ENCODE data around the gene SH3TC2.

The SH3TC2 gene

DNA sequence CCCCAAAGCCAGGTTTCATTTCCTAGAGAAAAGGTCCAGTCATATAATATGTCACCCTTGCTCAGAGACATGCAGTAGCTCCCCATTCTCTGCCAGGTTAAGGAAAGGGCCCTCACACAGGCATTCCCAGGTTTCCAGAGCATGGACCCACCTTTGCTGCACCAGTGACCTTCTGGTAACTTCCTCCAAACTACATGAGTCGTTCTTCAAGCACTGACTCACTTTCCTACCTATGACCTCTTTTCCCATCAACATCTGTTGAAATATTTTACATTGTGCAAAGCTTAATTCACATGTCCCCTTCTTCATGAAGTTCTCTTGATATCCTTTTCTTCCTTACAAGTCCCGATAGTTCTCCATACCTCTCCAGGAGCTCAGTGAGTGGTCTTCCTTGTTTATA, 25.9 kb downstream of the SH3TC2 start:
- DNase-seq (ENCODE audit: low read depth, low spot score), result no peak
- no peak overlapping the region for H3K4me3 ChIP-seq (ENCODE audit: low read length)

DNA sequence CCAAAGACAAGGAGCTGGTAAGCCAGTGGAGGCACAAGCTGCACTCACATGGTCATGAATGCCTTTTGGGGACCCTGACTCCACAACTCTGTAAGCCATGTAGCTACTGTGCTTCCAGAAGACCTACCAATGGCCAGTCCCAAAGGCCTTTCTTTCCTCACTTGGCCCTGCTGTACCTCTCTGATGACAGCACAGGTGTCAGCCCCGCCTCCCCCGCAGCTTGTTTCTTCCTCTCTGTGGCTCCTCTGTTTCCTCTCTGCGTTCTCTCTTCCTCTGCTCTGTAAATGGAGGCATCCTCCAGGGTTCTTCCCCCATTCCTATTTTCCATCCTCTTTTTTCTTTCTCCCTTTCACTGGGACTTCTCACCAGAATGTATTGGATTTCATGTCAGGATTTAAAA, 26.7 kb downstream of the SH3TC2 start:
- no peak overlapping the region for H3K4me3 ChIP-seq (ENCODE audit: low read length)
- DNase-seq (ENCODE audit: low read depth, low spot score), result no peak

DNA sequence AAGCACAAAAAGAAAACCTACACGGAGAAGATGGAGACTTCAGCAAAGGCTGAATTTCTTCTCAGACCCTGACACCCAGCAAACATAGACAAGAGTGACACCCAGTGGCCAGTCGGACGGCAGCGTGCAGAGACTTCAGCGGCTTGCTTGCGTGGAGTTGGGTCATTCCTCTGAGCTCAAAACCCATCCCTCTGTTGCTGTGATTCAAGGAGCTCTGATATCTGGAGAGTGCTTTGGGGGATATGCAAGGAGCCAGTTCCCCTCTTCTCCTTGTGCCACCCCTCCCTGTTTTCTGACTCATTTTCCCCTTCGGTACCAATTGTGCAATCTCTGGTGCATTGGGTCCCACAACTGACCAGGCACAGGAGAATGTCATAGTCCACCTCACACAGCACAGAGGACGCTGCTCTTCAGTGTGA, 27.5 kb downstream of the SH3TC2 start:
- DNase-seq (ENCODE audit: low read depth, low spot score), result peak; percentile 50
- H3K4me3 ChIP-seq (ENCODE audit: low read length), result no peak overlapping the region

DNA sequence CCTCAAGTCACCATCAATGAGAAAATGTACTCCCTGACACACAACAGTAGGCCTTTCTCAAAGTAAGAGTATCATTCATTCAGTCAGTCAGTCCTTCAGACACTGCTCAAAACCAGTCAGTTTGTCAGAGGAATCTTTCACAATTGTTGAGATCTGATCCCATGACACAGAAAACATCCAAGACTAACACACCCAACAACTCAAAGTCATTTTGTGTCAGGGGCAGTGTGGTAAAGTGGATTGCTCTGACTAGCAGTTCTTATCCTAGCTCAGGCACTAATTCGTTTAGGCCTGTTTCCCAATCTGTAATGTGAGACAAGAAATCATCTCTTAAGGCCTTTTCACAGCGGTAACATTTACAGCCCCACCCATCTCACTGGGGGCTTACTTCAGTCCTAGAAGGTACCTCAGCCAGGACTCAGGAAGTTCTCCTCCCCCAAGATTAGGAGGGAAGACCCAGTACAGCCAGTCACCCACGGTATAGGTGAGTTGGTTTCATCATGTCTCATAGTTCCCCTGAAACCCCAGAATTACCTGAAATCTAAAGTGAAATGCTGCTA, 31.9 kb downstream of the SH3TC2 start:
- DNase-seq (ENCODE audit: low read depth, low spot score), result no peak
- no peak overlapping the region for H3K4me3 ChIP-seq (ENCODE audit: low read length)

DNA sequence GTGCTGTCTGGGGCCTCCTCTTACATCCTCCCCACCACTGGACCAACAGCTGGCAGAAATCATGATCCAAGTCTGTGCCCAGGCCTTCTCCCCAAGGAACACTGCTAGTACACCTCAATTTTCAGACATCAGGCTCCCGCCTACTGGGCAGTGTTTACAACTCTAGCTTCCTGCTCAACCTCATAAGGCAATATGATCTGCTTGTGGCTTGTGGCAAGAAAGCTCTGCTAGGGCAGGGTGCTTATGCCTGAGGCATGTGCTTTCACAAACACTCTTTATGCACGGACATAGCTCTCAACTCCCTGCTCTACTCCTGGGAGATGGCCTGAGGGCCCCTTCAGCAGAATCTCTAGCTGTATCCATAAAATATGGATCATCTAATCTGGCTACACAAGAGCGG, 32.5 kb downstream of the SH3TC2 start:
- DNase-seq (ENCODE audit: low read depth, low spot score), result no peak
- H3K4me3 ChIP-seq (ENCODE audit: low read length), result no peak overlapping the region

DNA sequence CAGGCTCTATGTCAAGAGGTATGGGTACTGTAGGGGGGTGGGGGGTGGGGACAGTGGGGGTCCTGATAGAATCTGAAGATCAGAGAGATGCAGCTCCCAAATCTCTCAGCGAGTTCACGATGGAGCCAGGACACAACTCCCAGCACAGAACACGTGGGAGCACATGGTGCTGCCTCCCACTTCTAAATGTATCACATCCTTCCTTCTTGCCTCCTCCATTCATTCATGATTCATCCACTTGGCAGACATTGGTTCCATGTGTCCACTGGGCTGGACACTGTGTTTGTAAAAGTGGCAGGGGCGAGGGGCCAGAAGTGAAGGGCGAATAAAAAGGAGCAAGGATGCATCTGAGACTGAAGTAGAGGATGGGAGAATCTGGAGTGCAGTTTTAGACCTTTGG, 33.9 kb downstream of the SH3TC2 start:
- H3K4me3 ChIP-seq (ENCODE audit: low read length), result no peak overlapping the region
- DNase-seq (ENCODE audit: low read depth, low spot score), result no peak

DNA sequence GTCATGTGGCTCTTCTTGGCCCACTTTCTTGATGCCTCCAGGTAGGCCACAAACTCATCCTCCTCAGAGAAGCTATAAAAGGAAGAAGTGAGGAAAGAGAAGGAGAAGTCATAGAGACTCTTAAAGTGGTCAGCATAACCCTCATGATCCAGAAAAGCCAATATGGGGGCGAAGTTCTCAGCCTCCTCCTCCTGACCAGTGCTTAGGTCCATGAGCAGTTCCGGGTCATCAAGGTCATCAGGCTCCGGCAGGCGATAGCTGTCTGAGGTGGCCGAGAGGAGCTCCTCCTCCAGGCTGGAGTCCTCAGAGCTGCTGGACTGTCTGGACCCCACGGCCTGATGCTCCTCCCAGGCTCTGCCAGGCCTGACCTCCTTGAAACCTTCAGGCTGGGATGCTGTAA, 34.7 kb downstream of the SH3TC2 start:
- DNase-seq (ENCODE audit: low read depth, low spot score), result no peak
- no peak overlapping the region for H3K4me3 ChIP-seq (ENCODE audit: low read length)

DNA sequence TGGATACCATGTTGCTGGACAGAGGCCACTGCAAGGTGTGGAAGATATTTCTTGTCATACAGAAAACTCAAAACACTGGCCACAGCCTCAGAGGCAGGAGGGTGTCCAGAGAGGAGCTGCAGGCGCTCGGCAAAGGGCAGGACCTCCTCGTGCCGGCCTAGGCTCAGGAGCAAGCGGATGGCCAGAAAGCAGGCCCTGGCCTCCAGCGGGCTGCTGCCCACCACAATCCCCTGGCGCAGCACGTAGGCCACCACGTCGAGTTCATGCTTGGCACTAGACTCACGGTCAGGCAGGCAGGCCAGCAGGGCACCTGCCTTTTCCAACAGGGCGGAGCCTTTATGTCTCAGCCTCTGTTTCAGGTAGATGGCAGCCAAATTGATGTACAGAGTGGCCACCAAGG, 35.2 kb downstream of the SH3TC2 start:
- DNase-seq (ENCODE audit: low read depth, low spot score), result no peak
- H3K4me3 ChIP-seq (ENCODE audit: low read length), result no peak overlapping the region

DNA sequence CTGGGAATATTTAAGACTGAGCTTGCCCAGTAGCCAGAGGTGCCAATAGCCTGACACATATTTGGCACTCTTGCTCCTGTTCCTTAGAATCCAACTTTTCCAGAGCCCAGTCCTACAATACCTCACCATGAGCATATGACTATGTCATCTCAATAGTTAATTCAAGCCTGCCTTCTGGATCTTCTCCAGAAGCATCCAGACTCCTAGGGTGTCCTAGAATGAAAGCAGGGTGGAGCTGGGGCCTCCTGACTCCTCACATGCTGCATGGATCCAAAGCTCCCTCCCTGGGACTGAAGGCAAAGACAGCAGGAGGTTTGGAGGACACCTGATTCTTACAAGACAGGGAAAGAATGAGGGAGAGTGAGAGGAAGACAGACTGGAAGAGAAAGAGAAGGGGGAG, 37.9 kb downstream of the SH3TC2 start:
- DNase-seq (ENCODE audit: low read depth, low spot score), result no peak
- H3K4me3 ChIP-seq (ENCODE audit: low read length), result no peak overlapping the region

DNA sequence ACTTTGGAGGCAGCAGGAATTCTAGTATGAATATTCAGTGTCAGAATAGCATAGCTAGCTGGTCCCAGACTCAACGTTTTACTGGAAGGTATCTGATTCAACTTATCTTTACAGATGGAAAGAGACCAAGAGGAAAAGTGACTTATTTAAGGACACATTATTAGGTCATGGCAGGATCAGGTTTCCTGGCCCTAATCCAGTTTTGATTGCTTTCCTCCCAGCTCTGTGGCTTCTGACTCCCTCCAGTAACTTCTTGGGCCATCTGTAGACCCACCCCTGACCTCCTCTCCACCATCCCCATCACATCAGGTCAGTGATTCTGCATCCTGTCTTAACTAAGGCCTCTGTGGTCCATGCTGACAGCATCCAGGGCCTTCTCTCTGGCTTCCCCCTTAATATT, 38.4 kb downstream of the SH3TC2 start:
- DNase-seq (ENCODE audit: low read depth, low spot score), result no peak

DNA sequence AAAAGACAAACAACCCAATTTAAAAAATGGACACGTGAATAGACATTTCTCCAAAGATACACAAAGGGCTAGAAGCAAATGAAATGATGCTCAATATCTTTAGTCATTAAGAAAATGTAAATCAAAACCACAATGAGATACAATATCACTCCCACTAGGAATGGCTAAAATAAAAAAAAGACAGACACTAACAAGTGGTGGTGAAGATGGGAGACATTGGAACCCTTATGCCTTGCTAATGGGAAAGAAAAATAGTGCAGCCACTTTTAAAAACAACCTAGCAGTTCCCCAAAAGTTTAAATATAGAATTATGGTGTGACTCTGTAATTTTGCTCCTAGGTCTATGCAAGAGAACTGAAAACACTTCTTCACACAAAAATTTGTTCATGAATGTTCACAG, 40.7 kb downstream of the SH3TC2 start:
- no peak overlapping the region for H3K4me3 ChIP-seq (ENCODE audit: low read length)
- no peak for DNase-seq (ENCODE audit: low read depth, low spot score)

More for the DNA sequence above, 38.4 kb downstream of the SH3TC2 start:
- no peak overlapping the region for H3K4me3 ChIP-seq (ENCODE audit: low read length)

DNA sequence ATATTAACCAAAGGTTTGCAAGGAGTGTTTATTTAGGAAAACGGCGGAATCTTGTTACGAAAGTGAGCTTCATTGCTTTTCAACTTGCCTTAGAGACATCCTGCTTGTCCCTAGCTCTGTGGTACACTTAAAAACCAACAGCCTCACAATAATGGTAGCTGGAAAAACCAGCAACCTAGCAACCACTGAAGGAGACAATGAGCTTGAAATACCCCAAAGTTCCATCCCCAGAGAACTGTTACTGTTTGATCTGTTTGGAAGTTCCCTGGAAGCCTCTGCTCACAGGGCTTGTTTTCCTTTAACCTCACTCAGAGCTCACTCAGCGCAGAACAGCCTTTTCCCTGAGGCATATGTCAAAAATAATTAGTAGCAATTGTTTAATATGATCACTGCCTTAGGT, 43.2 kb downstream of the SH3TC2 start:
- H3K4me3 ChIP-seq (ENCODE audit: low read length), result no peak overlapping the region
- DNase-seq (ENCODE audit: low read depth, low spot score), result no peak

DNA sequence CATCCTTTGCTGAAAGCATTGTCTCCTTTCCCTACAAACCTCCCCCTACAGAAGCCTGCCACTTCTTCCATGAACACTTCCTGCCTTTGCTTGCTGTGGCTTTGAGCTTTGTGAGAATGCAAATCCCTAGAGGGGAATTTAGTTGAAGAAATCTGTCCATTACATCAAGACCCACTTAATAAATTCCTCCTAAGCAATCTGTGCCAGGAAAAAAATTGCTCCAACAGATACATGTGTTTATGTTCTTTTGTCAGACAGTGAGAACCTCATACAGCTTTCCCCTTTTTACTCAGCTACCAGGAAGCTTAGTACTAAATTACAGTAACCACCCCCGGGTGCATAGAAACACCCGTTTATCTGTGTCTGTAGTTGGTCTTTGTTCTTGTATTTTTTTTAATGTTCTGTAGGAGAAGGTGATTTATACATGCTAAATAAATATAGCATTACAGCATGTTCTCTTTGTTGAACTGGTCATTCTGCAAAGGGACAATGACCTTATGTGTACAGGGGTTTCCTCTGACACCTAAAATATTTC, 43.9 kb downstream of the SH3TC2 start:
- H3K4me3 ChIP-seq (ENCODE audit: low read length), result no peak overlapping the region
- no peak for DNase-seq (ENCODE audit: low read depth, low spot score)

DNA sequence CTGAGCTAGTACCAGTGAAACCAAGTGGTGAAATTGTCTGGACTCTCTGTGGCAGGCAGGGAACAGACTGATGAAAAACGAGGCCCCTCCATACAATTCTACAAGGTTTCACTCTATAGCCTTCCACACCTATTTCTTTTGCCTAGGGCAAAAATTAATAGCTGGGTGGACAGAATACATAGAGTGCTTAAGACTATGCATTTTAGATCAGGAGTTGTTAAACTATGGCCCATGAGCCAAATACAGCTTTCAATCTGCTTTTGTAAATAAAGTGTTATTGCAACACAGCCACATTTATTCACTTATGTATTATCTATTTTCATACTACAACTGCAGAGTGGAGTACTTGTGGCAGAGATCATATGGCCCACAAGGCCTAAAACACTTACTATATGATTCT, 45.2 kb downstream of the SH3TC2 start:
- no peak for DNase-seq (ENCODE audit: low read depth, low spot score)

DNA sequence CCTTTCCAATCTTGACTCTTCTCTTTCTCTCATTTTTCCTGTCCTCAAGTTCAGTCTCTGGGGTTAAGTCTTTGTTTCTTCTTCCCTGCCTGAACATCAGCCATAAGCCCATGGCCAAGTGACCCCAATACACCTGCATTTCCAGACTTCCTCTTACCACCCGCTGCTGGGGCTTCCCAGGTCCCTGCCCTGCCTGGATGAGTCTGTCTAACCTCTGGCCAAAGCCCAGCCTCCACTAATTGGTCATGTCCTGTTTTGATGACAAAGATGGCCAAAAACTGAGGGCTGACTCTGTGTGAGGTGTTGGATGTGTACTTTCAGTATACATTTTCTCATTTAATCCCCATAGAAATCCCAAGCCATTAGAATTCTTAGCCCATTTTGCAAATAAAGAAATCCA, 47.3 kb downstream of the SH3TC2 start:
- H3K4me3 ChIP-seq (ENCODE audit: low read length), result no peak overlapping the region
- no peak for DNase-seq (ENCODE audit: low read depth, low spot score)

More for the DNA sequence above, 45.2 kb downstream of the SH3TC2 start:
- H3K4me3 ChIP-seq (ENCODE audit: low read length), result no peak overlapping the region

DNA sequence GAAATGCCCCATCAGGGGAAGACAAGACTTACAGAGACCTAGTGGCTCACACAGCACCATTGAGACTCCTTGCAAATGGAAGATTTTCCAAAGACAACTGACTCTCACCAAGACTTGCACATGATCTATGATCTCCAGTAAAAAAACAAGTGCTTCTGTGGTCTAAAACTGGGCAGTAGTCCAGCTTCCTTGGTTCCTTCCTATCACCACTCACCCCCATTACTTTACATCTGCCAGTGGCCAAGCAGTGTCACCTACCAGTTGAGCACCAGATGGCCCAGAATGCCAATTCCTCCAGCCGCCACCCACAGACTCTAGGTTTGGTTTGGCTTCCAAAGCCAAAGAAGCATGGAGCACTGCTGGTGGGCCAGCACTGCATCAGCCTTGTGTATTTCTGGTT, 47.7 kb downstream of the SH3TC2 start:
- H3K4me3 ChIP-seq (ENCODE audit: low read length), result no peak overlapping the region
- no peak for DNase-seq (ENCODE audit: low read depth, low spot score)

DNA sequence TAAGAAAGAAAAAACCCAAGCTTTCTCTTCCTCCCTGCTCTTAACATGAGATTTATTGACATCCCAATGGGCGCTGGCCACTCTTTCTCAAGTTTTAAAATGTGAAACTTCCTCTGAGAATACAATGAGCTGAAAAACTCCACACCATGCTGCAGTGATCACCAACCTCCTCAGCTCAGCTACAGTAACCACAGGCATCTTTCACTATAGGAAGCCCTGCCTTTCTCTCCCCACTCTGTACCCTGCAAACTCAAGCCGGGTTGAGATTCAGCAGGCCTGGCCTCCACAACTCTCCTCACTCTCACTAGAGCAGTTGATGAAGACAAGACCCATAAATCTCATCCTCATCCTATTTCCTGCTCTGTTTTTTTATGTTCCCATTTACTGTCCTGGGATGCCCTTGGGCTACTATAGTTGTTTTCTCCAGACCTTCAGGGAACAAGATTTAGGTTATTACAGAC, 48.3 kb downstream of the SH3TC2 start:
- no peak for DNase-seq (ENCODE audit: low read depth, low spot score)
- no peak overlapping the region for H3K4me3 ChIP-seq (ENCODE audit: low read length)

DNA sequence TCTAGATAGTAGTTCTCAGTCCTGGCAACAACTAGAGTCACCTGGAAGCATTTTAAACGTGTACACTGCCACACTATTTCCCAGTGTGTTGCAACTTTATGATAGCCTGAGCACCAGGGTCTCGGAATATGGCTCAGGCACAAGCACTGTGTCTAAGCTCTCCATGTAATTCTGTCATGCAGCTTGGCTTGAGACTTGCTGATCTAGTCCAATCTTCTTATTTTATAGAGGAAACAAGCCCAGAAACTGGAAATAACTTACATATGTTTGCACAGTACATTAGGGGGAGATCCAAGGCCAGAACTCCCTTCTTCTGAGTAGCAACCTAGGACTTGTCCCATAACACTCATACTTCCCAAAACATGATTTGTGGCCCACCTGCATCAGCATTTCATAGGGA, 49.1 kb downstream of the SH3TC2 start:
- no peak for DNase-seq (ENCODE audit: low read depth, low spot score)
- no peak overlapping the region for H3K4me3 ChIP-seq (ENCODE audit: low read length)

DNA sequence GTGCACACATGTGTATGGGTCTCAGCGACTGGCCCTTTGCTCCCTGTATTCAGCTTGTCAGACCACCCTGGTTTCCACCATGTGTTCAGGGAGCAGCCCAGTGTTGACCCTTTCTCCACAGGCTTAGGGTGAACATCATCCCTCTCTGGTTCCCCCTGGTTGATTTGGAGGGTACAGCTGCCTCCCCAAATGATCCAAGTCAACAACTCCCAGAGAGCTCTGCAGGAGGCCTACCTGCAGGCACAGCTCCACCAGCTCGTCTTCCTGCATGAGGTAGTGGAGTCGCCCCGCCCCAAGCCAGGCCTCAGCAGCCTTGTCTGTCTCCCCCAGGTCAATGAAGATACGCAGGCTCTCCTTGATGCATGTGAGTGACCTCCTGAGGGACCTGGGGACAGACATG, 50.5 kb downstream of the SH3TC2 start:
- DNase-seq (ENCODE audit: low read depth, low spot score), result no peak
- no peak overlapping the region for H3K4me3 ChIP-seq (ENCODE audit: low read length)

DNA sequence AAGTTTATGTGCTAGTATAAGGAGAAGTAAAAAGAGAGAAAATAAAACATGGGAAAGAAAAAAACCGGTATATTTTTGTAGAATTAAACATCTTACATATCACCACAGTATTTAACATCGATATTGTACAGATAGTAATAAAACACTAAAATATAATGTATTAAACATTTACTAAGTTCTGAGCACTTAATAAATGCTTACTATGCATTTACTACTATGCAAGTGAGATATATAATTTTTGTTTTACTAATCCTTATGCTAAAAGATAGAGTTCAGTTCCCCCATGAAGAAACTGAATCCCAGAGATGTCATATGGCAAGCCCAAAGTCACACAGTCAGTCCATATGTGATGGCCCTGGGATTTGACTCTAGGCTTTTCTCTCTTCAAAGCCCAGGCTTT, 51.1 kb downstream of the SH3TC2 start:
- DNase-seq (ENCODE audit: low read depth, low spot score), result no peak
- no peak overlapping the region for H3K4me3 ChIP-seq (ENCODE audit: low read length)

DNA sequence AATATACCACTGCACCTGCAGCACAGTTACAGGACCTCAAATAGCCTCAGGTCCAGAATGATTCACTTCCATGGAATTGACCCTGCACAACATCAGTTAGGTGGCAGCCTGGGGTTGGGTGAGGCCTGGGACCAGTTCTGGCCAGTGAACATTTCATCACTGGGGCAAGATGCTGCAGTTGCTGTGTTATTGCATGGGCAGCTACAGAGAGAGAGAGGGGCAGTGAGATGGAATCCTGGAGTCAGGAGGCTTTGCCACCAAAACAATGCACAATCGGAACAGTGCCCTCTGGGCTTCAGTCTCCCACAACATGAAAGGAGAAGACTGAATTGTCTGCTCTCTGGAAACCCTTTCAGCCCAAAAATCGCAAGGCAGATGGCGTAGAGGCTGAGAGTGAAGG, 51.8 kb downstream of the SH3TC2 start:
- no peak overlapping the region for H3K4me3 ChIP-seq (ENCODE audit: low read length)
- no peak for DNase-seq (ENCODE audit: low read depth, low spot score)

DNA sequence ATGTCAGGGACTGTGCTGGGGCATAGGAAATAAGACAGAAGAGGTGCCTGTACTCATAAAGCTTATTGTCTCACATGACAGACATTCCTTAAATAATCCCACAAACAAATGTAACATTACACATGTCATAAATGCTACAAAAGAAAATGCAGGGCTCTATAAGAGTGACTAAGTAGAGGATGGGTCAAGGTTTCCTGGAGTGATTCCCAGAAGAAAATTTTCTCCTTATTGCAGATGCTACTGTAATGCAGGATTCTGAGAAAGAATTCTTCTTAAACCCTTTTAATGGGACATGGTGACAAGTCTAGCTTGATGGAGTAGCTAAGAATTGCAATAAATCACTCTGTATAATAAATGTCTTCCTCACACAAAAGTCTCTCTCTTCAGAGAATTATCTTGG, 55.7 kb downstream of the SH3TC2 start:
- H3K4me3 ChIP-seq (ENCODE audit: low read length), result no peak overlapping the region

More for the DNA sequence above, 55.7 kb downstream of the SH3TC2 start:
- DNase-seq (ENCODE audit: low read depth, low spot score), result no peak

Measured in Jurkat, Clone E6-1 (cell line).